Ureter (tissue), 1 donor: Measurements from ENCODE around the gene HDAC7. TPM values are rescaled to one million over a fixed set of nuclear protein-coding genes. Genes with fewer than 3 reads are reported as not detected.

ENCODE experiments used
- DNase-seq: peaks from one replicate; pipeline ENCODE4 v3.0.0-alpha.2; 2020; ENCODE audit warnings: low spot score
- total RNA-seq: library from RNA; stranded (reverse); gene quantifications from one replicate; pipeline ENCODE4 v1.2.4, GENCODE V29; 2023
- donor health status: DM: yes; HTN: yes; CAD: no.

The HDAC7 gene
- total RNA-seq, 1 donor from 2014 or later: 144 TPM

DNA sequence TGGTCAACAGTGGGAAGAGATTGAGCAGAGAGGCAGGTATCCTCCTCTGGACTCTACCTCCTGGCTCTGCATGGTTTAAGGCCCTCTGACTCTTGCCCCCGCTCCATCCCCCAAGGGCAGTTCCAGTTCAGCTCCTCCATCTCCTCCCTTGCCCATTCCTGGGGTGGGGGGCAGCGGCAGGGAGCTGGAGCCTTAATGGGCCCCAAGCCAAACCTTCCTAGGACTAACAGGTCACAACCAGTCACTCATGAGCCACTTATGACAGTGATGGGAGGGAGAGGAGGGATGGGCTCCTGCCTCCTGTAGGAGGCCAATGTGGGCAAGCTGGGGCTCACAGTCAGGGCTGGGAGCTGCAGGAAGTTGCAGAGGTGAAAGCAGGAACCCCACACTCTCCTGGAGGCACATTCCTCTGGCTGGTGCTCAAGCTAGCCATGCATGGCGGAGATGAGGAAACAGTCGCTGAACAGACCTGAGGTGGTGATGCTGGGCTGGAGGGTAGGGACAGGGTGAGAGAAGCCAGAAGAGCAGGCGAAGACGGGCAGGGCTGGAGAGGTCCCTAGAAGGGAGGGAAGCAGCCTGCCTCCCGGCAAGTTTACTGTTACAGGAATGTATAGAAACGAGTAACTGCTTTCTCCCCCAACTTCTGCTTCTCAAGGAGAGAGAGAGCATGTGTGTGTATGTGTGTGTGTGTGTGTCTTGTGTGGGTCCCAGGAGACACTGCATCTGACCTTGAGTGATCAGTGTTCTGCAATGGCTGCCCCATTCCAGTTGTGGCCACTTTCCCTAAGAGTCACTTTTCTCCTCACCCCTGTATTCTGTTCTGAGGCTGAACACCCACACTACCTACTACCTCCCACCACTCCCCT lies 56.0 kb downstream of the HDAC7 start:
- no peak for DNase-seq

DNA sequence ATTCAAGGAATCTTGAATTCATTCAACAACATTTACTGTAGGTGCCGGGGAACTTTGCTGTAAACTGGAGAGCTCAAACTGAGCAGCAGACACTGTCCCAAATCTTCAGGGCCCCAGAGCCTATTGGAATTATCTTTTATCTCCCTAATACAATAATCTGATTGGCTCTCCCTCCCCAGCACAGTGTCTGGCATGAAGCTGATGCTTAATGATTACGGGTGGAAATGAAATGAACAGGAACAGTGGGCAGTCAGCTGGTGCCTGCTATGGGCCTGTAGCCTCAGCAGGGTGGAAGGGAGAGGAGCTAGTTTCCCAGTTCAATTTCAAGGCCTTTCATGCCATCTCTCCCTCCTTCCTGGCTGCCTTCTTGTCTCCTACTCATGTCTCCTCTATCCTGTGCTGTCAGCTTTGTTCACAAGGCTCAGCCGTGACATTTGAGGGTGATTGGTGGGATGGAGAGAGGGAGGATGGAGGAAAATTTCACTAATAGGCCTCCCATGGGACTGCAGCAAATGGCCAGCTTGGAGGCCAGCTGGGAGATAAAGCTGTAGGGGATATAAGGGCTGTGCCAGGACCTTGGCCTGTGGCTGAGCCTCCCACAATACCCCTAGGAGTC lies 56.7 kb downstream of the HDAC7 start:
- DNase-seq: no peak

DNA sequence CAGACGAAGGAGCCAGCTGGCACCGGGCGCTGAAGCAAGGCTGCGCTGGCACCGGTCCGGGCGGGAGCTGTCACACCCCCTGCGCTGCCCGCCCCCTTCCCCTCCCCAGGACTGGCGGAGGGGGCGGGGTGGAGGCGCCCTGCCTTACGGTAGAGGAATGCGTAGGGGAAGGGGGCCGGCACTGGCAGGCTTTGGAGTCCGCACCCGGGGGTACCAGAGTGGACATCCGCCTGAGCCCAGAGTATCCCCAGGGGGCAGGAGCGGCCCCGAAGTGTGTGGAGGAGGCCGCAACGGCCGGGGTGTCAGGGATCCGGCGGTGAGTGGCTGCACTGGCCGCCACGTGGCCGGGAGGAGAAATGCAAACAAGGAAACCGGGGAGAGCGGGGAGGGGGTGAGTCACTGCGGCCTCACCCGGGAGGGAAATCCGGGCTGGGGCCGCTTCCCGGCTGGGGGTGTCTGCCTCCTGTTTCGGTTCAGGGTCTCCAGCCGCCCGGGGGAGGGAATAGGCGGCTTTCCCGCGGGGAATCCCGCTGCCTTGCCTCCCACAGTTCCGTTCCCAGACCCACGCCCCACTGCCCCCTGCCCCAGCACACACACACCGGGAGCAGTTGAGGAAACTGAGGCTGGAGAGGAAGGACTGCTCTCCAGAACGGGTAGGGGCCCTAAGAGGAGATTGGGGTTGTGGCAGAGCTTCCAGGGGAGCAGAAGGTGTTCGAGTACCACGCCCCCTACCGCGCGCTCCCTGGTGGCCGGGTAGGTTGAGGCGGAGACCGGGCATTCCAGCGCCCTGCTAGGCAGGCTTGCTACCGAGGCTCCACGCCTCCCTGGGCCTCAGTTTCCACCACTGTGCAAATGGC lies 60.6 kb downstream of the HDAC7 start, which contains the start of gene RAPGEF3:
Gene RAPGEF3 (minus strand): TSS at position 47 of the 857 bp plus-strand sequence. CDS start 324 bp downstream, outside the sequence.
- peak; percentile 91 for DNase-seq

DNA sequence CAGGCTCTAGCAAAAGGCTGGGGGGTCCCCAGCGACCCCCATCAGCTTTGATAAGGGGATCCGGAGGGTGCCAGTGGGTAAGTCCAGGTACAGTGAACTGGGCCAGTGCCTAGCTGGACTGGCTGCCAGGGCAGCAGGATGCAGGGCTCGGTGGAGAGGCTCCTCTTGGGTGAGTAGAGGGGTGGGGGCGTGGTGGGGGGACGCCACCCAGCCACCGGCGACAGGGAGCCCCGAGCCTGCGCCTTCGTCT lies 61.2 kb downstream of the HDAC7 start:
- no peak for DNase-seq

DNA sequence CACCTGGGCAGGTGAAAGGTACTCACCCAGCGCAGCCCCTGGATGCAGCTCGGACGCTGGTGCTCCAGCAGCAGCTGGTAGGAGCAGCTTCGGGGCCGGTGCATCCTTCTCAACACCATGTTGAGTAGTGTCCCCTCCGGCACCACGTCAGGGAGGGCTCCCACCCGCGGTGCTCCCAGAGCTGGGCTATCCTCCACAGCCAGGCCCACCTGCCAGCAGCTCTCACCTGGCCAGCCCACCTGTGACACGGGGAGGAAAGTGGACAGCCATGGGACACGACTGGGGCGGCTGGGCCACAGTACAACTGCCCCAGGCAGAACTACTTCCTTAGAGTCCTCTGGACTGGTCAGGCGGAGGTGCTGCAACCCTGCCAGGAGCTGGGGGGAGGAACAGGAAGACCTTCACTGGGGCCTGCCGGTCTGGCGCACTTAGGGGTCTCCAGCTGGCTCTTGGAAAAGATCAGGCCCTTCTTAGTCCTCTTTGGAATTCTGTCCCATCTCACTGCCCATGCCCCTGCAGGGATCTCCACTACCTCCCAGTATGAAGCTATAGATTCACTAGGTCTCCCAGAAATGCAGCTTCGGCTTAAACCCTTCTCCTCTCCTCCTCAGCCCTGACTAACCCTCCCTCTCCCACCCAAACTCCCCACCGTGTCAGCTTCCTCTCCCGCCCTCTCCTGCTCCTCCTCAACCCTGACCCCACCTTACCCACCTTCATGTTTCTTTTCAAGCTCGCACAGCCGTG lies 61.7 kb downstream of the HDAC7 start:
- DNase-seq: peak; percentile 50

DNA sequence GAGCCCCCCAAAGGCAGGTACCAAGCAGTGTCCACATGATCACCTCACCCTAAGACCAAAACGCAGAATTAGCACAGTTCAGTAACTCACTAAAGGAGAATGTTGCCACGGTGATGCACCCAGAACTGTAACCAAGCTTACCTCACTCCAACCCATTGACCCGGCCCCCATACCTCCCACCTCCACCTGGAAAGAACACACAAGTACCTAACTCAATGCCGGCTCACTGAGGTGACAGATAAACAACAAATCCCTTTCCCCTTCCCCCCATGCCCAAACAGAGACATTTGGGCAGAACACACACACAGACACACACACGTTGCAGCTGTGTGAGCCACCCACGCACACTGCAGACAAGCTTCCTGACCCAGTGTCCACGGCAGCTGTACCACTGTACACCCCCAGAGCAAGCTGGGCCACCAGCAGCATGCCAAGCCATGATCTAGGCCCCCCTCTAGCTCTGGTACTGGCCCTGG lies 62.3 kb downstream of the HDAC7 start:
- no peak for DNase-seq

DNA sequence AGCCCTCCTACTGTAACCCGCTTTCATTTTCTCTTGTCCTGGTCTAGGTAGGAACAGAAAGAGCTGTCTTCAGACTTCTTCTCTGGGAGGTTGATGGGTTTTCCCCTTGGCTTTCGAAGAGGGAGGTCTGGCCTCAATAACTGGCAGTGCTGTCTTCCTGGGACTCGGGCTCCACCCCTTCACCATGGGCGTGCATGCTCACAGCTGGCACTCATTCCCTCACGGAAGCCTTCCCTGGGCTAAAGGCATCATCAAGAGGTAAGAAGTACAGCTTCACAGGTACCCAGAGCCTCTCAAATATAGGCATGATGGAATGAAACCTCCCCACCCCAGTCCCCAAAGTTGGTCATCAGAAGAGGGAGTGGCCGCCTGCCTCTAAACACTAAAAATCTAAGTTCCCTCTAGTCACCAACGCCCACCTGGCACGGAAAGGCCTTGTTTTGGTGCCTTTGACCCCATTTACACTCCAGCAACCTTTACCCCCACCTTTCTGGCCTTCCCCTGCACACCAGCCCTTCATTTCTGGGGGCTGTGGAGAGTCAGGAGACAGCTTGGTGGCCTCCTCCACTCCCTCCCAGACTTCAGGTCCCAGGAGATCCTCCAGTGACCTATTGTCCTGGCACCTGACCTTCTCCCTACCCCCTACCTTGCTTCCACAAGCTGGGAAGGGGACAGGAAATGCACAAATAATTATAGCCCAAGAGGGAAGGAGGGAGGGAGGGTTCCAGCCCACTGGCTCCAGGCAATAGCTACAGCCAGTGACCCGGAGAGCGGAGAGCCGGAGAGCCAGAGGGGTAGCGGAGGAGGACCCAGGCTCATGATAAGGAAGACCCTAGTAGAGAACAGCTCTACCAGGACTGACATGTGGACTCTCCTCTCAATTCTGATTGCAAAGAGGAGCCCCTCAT lies 63.8 kb downstream of the HDAC7 start:
- DNase-seq: no peak

DNA sequence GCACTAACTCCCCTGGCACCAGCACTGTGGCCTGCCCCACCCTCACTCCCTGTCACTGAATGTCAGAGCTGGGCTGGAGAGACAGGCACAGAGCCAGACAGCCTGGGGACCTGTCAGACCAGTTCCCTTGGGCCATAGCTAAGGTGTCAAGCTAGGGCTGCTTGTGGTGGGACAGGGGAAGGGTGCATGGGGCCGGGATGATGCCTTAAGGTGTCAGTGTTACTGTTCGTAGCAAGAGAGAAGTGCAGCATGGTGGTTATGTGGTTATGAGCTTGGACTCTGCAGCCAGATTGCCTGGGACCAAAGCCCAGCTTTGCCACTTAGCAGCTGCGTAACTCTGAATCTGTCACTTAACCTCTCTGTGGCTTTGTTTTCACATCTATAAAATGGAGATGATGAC lies 64.8 kb downstream of the HDAC7 start:
- DNase-seq: peak; percentile 83

DNA sequence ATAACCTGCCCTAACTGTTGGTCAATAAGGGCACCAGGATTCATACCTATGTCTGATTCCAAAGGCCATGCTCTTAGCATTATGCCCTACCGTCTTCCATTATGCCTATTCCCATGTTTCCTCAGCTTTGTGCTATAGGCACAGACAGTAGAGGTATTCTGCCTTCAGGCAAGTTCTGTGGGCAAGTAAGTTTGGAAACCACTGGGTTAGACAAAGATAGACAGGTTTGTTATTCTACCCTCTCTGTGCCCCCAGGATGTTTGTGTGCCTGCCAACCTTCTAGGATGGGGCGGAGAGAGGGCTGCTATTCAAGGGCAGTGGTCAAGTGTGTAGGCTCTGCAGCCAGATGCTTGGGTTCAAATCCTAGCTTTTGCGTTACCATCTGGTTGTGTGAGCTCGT lies 65.6 kb downstream of the HDAC7 start:
- no peak for DNase-seq

DNA sequence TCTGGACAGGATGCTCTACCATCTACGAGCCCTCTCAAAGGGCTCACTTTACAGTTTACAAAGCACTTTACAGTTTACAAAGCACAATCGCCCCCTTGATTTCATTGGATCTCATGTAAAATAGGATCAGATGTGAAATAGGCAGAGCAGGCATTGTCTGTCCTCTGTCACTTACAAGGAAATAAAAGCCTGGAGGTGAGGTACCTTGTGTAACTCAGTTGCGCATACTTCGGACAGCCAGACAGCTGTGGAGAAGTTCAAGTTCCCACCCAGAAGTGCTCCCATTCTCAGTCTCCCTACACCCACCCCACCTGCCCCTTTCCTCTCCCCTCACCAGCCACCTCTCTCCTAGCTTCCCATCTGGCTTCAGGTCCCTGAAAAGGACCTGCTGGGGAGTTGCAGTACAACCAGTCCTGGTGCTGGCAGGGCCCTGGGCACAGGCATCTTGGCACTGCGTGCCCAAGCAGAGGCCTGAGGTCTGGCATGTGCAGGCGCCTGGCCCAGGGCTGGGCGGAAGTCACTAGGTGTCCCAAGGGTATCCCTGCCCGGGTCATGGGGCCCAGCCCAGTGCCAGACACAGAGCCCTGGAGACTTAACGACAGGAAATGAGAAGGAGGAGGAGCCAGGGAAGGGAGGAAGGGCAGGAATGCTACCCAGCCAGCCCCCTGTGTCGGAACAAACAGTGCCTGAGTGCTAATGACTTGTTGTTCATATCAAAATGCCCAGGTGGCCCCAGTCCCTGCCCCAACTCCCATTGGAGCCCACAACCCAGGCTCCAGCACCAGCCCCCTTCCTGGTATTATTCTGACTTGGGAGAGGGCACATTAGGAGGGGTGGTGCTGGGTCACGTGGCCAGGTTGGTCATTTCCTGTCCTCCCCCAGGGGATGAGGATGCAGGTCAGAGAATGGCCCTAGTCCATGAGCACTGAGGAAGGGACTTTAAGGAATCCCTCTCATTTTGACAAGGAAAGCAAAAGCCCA lies 66.4 kb downstream of the HDAC7 start:
- DNase-seq: peak; percentile 91

DNA sequence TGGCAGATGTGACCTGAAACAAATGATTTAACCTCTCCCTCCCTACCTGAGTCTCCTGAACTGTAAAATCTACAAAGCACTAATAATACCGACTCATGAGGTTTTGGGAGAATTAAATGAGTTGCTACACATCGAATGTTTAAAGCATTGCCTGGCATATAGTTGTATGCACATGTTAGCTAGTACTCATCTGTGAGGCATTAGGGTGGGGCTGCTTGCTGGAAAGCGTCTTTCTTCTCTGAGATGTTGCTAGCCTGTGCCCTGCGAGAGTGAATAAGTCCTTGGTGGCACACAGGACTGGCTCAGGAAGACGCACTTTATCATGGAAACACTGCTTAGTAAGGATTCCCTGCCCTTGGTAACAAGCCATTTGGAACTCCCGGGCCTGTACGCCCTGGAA lies 67.2 kb downstream of the HDAC7 start:
- no peak for DNase-seq

DNA sequence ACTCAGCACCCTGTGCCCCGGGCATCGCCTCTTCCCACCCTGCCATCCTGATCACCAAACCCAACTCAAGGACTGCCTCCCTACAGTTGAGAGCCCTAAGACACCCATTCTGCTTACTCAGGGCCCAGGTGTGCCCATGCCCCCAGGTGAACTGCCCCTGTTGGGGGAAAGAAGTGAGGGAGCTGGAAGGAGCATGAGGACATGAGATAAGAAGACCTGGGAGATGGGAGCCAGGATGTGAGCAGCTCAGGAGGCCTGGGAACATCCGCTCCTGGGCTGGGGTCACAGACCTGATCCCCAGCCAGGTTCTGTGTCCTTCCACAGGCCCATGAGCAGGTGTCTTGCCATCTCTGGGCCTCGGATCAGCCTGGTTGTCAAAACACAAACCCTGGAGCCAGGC lies 67.6 kb downstream of the HDAC7 start:
- no peak for DNase-seq

DNA sequence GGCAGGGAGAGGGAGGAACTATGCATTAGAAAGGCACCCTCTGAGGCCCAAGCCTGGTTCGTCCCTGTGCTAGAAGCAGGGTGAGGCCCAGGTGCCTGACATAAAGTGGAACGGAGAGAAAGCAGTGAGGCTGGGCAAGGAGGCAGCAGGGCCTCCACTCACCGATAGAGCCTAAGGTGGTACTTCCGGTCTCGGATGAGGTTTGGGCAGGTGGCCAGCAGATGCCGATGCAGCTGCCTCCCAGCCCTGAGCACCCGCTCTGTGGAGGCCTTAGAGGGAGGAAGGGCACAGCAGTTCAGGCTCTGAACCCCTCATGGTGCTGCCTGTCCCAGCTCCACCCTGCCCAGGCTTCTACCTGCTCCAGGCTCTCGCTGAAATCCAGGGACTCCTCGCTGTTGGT lies 68.1 kb downstream of the HDAC7 start:
- no peak for DNase-seq

DNA sequence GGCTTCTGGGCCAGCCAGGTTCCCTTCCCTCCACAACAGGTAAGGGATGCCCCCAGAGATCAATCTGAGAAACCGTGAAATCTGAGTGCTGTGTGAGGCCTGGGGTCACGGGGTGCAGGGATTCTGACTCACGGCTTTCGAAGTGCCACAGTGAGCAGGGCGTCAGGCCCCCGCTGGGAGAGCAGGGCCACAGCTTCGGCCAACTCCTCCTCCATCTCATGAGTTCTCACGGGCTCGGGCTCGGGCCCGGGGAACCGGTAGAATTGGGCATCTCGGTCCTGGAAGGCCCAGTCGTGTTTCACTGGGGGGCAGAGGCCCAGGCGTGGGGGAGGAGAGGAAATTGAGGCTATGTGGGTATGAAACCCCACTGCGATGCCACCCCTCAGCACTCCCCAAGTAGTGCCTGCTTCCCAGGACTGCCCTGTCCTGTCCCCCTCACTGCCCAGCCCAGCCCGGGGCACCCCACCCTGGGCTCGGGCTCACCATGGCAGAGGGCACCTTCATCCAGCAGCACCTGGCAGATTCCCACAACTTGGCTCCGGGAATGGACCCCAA lies 68.7 kb downstream of the HDAC7 start:
- DNase-seq: no peak

DNA sequence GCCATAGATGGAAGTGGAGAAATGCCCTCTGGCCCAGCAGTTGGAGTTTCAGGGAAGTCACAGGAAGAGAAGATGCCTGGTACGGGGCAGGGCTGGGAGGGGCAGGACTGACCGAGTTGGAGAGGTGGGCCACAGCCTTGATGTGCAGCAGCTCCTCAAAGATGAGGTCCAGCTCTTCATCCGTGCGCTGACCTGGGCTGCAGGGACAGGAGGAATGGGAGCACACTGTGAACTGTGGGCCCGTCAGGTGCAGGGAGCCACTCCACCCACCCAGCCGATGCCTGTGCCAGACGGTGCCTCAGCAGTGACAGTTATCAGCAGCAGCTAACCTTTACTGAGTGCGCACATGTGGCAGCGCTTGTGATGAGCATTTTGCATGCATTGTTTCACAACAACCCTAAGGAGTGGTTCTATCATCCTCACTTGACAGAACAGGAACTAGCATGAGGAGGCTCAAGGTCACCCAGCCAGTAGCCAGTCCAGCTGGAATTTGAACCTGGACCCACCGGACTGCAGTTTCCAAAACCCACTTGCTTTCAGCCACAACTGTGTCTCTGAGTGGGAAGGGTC lies 69.4 kb downstream of the HDAC7 start:
- no peak for DNase-seq

DNA sequence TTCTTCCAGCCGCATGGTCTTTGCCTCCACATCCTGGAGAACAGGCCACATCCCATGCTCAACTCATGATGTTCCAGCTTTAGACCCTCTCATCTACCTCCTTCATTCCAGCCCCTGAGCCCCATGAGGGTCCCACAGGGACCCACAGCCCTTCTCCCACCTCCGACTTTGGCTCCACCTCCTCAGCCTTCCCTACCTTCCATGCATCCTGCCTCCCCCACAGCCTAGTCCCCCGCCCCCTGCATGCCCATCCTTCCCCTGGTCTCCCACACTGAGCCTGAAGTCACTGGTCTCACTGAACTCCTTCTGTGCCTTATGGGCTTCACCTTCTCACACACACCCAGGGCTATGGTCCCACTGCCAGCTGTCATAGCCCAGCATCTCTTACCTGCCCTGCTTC lies 70.8 kb downstream of the HDAC7 start:
- DNase-seq: no peak

DNA sequence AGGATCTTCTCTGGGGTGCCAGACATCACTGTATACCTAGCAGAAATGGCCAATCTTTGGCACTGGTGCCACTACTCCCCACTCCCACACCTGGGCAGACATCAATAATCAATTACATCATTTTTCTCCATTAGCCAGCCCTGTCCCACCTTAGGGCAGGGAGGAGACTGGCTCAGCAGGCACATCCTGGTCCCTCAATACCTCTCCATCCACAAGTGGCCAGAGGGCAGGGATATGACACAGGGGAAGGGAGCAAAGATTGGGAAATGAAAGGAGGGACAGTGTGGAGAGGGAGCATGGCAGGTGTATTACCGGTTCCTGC lies 71.2 kb downstream of the HDAC7 start:
- DNase-seq: no peak

DNA sequence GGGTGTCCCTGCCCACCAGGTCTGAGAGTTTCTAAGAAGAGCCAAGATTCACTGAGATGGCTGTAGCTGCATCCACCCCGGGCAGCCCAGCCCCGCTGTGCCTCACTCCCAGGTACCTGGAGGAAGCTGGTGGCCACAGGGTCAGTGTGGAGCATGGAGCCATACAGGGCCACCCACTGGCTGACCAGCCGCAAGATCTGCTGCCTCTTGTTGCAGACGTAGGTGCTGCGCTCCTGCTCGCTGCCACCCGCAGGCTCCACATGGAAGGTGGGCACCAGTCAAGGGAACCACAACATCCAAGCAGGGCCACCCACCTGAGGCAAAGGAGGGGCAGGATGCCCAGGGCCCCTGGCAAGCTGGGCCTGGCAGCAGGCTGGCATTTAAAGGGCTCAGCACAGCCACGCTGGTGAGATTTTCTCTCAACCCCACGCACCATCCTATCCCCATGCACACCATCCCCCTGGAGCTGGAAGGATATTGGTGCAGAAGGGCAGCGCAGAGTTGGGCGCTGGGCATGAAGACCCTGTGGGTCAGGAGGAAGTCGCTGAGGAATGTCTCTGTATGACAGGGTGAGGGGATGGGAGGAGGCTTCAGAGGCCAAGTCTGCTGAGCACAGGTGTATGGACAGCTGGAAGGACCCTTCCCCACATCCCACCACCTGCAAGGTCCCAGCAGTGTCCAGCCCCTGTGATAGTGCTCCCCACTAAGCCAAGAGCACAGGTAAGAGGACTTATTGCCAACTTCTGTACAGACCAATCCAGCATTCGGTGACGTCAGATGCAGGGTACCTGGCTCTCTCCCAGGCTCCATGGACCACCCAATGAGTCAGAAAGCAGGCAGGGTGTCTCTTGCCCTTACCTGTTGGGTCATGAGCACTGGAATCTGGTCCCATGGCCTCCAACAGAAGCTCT lies 71.9 kb downstream of the HDAC7 start:
- DNase-seq: no peak
